Right lobe of liver (tissue), 4 donors: ENCODE data around the gene ARFGAP3.

ENCODE experiments used
- POLR2A ChIP-seq: fragments of 450-650 bp; IDR thresholded peaks from one replicate; pipeline ENCODE4 v1.6.1; 2017; ENCODE audit warnings: antibody characterized with exemption, mild to moderate bottlenecking
- TF ChIP-seq, protein P1 (sequence below), 4 donors: fragments of 200-600 bp in 3 of 4; fragments of 450-650 bp in 1 of 4; IDR thresholded peaks; one replicate each; pipeline versions ENCODE4 v1.5.1 to v1.8.0; 2016 to 2022; ENCODE audit warnings: antibody characterized with exemption in 4 of 4, mild to moderate bottlenecking in 2 of 4
- donor health status: DM: no; HTN: no; CAD: no.
- donor health status: DM: no; HTN: no; CAD: no.
- donor health status: DM: no; HTN: yes; CAD: no.

- TF ChIP-seq POLR2A: no peak
- TF ChIP-seq, protein P1, sequence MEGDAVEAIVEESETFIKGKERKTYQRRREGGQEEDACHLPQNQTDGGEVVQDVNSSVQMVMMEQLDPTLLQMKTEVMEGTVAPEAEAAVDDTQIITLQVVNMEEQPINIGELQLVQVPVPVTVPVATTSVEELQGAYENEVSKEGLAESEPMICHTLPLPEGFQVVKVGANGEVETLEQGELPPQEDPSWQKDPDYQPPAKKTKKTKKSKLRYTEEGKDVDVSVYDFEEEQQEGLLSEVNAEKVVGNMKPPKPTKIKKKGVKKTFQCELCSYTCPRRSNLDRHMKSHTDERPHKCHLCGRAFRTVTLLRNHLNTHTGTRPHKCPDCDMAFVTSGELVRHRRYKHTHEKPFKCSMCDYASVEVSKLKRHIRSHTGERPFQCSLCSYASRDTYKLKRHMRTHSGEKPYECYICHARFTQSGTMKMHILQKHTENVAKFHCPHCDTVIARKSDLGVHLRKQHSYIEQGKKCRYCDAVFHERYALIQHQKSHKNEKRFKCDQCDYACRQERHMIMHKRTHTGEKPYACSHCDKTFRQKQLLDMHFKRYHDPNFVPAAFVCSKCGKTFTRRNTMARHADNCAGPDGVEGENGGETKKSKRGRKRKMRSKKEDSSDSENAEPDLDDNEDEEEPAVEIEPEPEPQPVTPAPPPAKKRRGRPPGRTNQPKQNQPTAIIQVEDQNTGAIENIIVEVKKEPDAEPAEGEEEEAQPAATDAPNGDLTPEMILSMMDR (IDR thresholded peaks at IDR 0.05): no peak
Measured at GRCh38 chr22:42814616-42815015, 42.5 kb downstream of the ARFGAP3 start.
